IPS DF 6.9 (cell line): Measurements from ENCODE around the gene LHPP.

Experiments
- DNase-seq: peaks from one replicate; pipeline ENCODE4 v3.0.0-alpha.2; 2013; ENCODE audit warnings: low read depth, low spot score
- H3K27ac ChIP-seq: one replicate; pipeline ENCODE4 v1.5.1; 2013; ENCODE audit warnings: low read length, control low read depth
- H3K27me3 ChIP-seq: 2 replicates; pipeline ENCODE4 v1.6.1; 2013; ENCODE audit warnings: mild to moderate bottlenecking, low read length; ENCODE audit not compliant: control insufficient read depth, insufficient read depth
- H3K36me3 ChIP-seq: 2 replicates; pipeline ENCODE4 v1.6.1; 2013; ENCODE audit warnings: low read length; ENCODE audit not compliant: control insufficient read depth, insufficient read depth
- H3K4me1 ChIP-seq: 2 replicates; pipeline ENCODE4 v1.6.1; 2013; ENCODE audit warnings: low read length; ENCODE audit not compliant: control insufficient read depth, insufficient read depth
- H3K4me3 ChIP-seq: 2 replicates; pipeline ENCODE4 v1.5.1; 2013; ENCODE audit warnings: mild to moderate bottlenecking, low read length
- H3K9me3 ChIP-seq: 2 replicates; pipeline ENCODE4 v1.6.1; 2013; ENCODE audit warnings: low read length, inconsistent platforms; ENCODE audit not compliant: control insufficient read depth, insufficient read depth
- WGBS: extraction: QIAGEN DNeasy Blood & Tissue Kit; methylation state at CpG from one replicate; pipeline ENCODE4 v1.1.7; 2013; ENCODE audit warnings: mixed read lengths, missing lambda C conversion rate; ENCODE audit not compliant: insufficient read length, insufficient coverage; 5-methylcytosine and 5-hydroxymethylcytosine counted together

The LHPP gene

DNA sequence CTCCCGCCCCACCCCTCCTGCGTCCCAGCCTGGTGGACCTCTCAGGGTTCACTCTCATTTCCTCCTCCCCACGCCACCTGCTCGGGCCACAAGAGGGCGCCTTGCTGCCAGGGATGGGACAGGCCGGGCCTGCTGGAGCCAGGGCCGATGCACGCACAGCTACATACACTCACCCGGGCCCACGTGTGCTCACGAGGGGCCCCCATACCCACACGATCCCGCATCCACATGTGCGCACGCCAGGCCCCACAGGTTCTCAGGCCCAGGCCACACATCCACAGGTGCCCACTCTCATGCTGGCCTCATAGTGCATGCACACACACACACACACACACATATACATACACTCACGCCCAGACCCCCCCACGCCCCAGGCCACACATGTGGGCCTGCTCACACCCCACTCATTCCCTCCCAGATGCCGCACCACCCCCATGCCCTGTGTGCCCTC is 68.6 kb downstream of the LHPP start:
- Histone ChIP-seq H3K4me3 (no peak overlapping the region), H3K27me3 (no peaks in the 10 kb centered on the region), H3K36me3 (no peaks in the 10 kb centered on the region), H3K27ac (no peak overlapping the region), H3K4me1 (peaks cover 7% of the 10 kb centered on the region), H3K9me3 (no peaks in the 10 kb centered on the region)
- peak; percentile 60 for DNase-seq
- WGBS = no CpG with 5 or more reads among the region's 18 CpGs

GRCh38 chr10:124530816-124531215 is 69.2 kb downstream of the LHPP start:
- H3K4me3 ChIP-seq = no peak overlapping the region
- H3K27me3 ChIP-seq = no peaks in the 10 kb centered on the region
- no peak for DNase-seq
- H3K36me3 ChIP-seq = no peaks in the 10 kb centered on the region
- peaks cover 5% of the 10 kb centered on the region for H3K4me1 ChIP-seq
- WGBS = no CpG with 5 or more reads among the region's 9 CpGs
- H3K9me3 ChIP-seq = no peaks in the 10 kb centered on the region
- H3K27ac ChIP-seq = no peak overlapping the region

DNA sequence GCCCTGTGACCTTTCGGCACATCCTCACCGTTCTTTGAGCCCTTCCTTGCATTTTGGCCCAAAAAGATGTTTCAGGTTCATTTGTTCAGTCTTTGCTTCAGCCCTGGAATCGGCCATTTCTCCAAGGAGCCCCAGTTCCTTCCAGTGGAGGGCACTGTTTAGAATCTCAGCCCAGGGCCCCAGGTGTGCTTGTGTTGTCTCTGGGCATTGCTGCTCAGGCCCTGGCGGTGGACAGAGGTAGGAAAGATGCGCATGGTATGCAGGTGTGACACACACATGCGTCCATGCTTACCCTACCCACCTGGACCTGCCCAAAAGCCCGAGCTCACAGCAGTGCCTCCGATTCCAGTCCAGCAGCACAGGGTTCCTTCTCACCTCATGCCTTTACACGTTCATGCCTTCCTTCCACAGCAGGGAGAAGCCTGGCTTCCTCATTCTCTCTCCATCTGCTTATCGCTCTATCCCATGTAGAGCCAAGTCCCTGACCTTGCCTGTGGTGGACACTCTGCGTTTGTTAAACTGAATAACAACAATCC is 70.6 kb downstream of the LHPP start:
- WGBS = no CpG with 5 or more reads among the region's 11 CpGs
- Histone ChIP-seq H3K9me3 (no peaks in the 10 kb centered on the region), H3K36me3 (no peaks in the 10 kb centered on the region), H3K27ac (no peak overlapping the region), H3K27me3 (no peaks in the 10 kb centered on the region), H3K4me3 (no peak overlapping the region), H3K4me1 (peaks cover 5% of the 10 kb centered on the region)
- peak; percentile 66 for DNase-seq

- WGBS = no CpG with 5 or more reads among the region's 3 CpGs
- no peak for DNase-seq
- Histone ChIP-seq H3K4me3 (no peak overlapping the region), H3K4me1 (peaks cover 5% of the 10 kb centered on the region), H3K27me3 (no peaks in the 10 kb centered on the region), H3K36me3 (no peaks in the 10 kb centered on the region), H3K27ac (no peak overlapping the region), H3K9me3 (no peaks in the 10 kb centered on the region)
These were observed 71.2 kb downstream of the LHPP start for GRCh38 chr10:124532788-124533187.

DNA sequence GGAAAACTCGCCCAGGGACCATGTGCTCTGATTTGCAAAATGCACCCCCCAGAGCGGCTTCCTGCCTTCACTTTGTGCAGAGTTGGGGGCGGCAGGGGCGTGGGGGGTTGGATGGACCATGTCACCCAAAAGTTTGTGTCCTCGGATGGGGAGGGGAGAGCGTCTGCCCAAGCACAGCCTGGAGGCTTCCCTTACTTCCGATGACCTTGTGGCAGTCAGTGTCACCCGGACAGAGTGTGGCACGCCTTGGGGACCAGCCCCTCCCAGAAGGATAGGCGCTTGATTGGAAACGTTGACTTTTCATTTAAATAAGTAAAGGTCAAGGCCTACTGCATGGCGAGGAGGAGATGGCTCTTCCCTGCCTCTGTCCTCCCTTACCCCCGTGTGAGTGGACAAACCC is 71.6 kb downstream of the LHPP start:
- WGBS = no CpG with 5 or more reads among the region's 13 CpGs
- H3K4me3 ChIP-seq = no peak overlapping the region
- H3K27me3 ChIP-seq = no peaks in the 10 kb centered on the region
- no peak for DNase-seq
- H3K27ac ChIP-seq = no peak overlapping the region
- H3K9me3 ChIP-seq = no peaks in the 10 kb centered on the region
- H3K4me1 ChIP-seq = peaks cover 5% of the 10 kb centered on the region
- no peaks in the 10 kb centered on the region for H3K36me3 ChIP-seq

- Histone ChIP-seq H3K9me3 (no peaks in the 10 kb centered on the region), H3K27me3 (no peaks in the 10 kb centered on the region), H3K4me3 (no peak overlapping the region), H3K4me1 (peaks cover 5% of the 10 kb centered on the region), H3K36me3 (no peaks in the 10 kb centered on the region), H3K27ac (no peak overlapping the region)
- peak; percentile 33 for DNase-seq
- WGBS = no CpG with 5 or more reads among the region's 30 CpGs
These were observed 72.7 kb downstream of the LHPP start for GRCh38 chr10:124534231-124534798.

DNA sequence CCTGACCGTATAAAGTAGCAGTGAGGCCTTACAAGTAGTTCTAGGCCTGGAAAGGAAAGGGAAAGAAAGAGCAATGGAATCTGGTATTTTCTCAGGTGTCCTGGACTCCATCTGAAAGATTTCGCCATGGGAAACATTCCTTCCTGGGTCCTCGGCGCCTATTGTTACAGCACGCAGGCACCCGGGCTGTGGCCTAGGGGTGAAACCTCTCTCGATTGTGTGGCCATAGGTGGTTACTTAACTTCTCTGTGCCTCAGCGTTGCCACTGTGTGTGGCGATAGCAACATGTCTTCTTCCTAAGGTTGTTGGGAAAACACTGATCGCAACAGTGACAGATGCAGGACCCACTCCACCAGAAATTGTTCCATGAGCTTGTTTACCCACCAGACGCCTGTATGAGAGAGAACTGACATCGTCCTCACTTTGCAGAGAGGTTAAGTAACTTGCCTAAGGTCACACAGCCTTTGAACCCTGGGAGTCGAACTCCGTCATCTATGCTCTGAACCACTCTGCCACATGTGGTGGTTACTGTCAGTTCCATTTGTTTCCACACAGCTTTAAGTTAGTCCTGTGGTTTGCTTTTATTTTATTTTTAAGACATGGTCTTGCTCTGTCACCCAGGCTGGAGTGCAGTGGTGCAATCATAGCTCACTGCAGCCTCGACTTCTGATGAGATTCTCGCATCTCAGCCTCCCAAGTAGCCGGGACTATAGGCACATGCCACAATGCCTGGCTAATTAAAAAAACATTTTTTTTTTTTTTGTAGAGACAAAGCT is 73.4 kb downstream of the LHPP start:
- no peaks in the 10 kb centered on the region for H3K27me3 ChIP-seq
- no peaks in the 10 kb centered on the region for H3K36me3 ChIP-seq
- WGBS = no CpG with 5 or more reads among the region's 17 CpGs
- DNase-seq = no peak
- H3K9me3 ChIP-seq = no peaks in the 10 kb centered on the region
- H3K4me3 ChIP-seq = no peak overlapping the region
- no peak overlapping the region for H3K27ac ChIP-seq
- peaks cover 5% of the 10 kb centered on the region for H3K4me1 ChIP-seq

GRCh38 chr10:124535731-124536495 is 74.3 kb downstream of the LHPP start:
- no peaks in the 10 kb centered on the region for H3K27me3 ChIP-seq
- no peak for DNase-seq
- no peak overlapping the region for H3K27ac ChIP-seq
- H3K4me1 ChIP-seq = peaks cover 6% of the 10 kb centered on the region
- no peaks in the 10 kb centered on the region for H3K36me3 ChIP-seq
- H3K9me3 ChIP-seq = no peaks in the 10 kb centered on the region
- no CpG with 5 or more reads among the region's 18 CpGs for WGBS
- H3K4me3 ChIP-seq = no peak overlapping the region

- no peak for DNase-seq
- Histone ChIP-seq H3K4me3 (no peak overlapping the region), H3K27me3 (no peaks in the 10 kb centered on the region), H3K9me3 (no peaks in the 10 kb centered on the region), H3K36me3 (no peaks in the 10 kb centered on the region), H3K27ac (no peak overlapping the region), H3K4me1 (peaks cover 6% of the 10 kb centered on the region)
- WGBS = no CpG with 5 or more reads among the region's 5 CpGs
These were observed 75.0 kb downstream of the LHPP start for GRCh38 chr10:124536496-124537050.

GRCh38 chr10:124537166-124537725 is 75.6 kb downstream of the LHPP start:
- H3K9me3 ChIP-seq = no peaks in the 10 kb centered on the region
- DNase-seq = no peak
- H3K4me3 ChIP-seq = no peak overlapping the region
- WGBS = no CpG with 5 or more reads among the region's 18 CpGs
- no peaks in the 10 kb centered on the region for H3K36me3 ChIP-seq
- peaks cover 6% of the 10 kb centered on the region for H3K4me1 ChIP-seq
- no peak overlapping the region for H3K27ac ChIP-seq
- H3K27me3 ChIP-seq = no peaks in the 10 kb centered on the region
